K562 (cell line): ENCODE results near the gene BCR. TPM values are rescaled to one million over a fixed set of nuclear protein-coding genes. Genes with fewer than 3 reads are reported as not detected.

ENCODE experiments used
- ATAC-seq: fragments of 200-7000 bp; cut with Tn5 transposase; 3 replicates; pipeline ENCODE4 v1.9.1; 2020; ENCODE audit warnings: moderate library complexity
- BruUV-seq: library from RNA; stranded (reverse); fragments of 400-500 nt; replicated peaks from 2 replicates; lab custom pipeline; 2021; lab: Mats Ljungman, UMichigan
- CTCF ChIA-PET: fragments of 300-600 bp; formaldehyde crosslinking; extraction: SDS; loops from one replicate; lab custom pipeline; 2021; ENCODE audit warnings: low intra/inter-chr PET ratio; lab: Yijun Ruan, JAX
- POLR2A ChIA-PET: fragments of 300-600, 350-650 bp; sonication (Branson Sonifier 250); formaldehyde crosslinking; extraction: SDS; loops from one replicate; lab custom pipeline; 2021; ENCODE audit warnings: antibody characterized with exemption, inconsistent platforms; lab: Yijun Ruan, JAX
- DNase-seq, 4 experiments: peaks; one replicate each; pipeline versions ENCODE4 v3.0.0 to v3.0.0-alpha.2; 2011 to 2018; ENCODE audit warnings: low spot score in 3 of 4, mixed read lengths in 3 of 4; ENCODE audit errors: extremely low read depth in 1 of 4
- FAIRE-seq: peaks from 2 replicates; lab custom pipeline; 2011; peaks lifted over from hg19 to GRCh38; lab: Jason Lieb, UNC
- H2AFZ ChIP-seq: 2 replicates; pipeline ENCODE4 v1.6.0; 2011; ENCODE audit warnings: low read depth, low read length, control low read depth, inconsistent platforms
- H3K27ac ChIP-seq: fragments of 200-600 bp; 3 replicates; pipeline ENCODE4 v1.8.0; 2011; ENCODE audit warnings: low read depth, mild to moderate bottlenecking, control low read depth, inconsistent platforms, low read length, moderate library complexity, mixed read lengths; ENCODE audit errors: extremely low read depth
- H3K27me3 ChIP-seq, 2 experiments: fragments of 300-600 bp in 1 of 2; 2 replicates in 1 of 2; 3 replicates in 1 of 2; pipeline versions ENCODE4 v1.6.0 to v1.8.0; 2011; ENCODE audit warnings: inconsistent platforms in 2 of 2, low read length in 2 of 2, mild to moderate bottlenecking in 1 of 2, mixed read lengths in 1 of 2, moderate library complexity in 1 of 2; ENCODE audit not compliant: control insufficient read depth in 2 of 2, insufficient read depth in 2 of 2
- H3K36me3 ChIP-seq: fragments of 300-600 bp; 3 replicates; pipeline ENCODE4 v1.8.0; 2011; ENCODE audit warnings: mild to moderate bottlenecking, low read length, inconsistent platforms; ENCODE audit not compliant: control insufficient read depth, insufficient read depth
- H3K4me1 ChIP-seq, 2 experiments: fragments of 200-600 bp in 1 of 2; replicated peaks in 1 of 2; 2 replicates in 1 of 2; 3 replicates in 1 of 2; pipeline versions ENCODE4 v1.5.1 to v1.8.0; 2011; ENCODE audit warnings: inconsistent platforms in 2 of 2, low read length in 2 of 2, mild to moderate bottlenecking in 1 of 2, mixed read lengths in 1 of 2, moderate library complexity in 1 of 2; ENCODE audit not compliant: control insufficient read depth in 2 of 2, insufficient read depth in 2 of 2
- H3K4me2 ChIP-seq: 2 replicates; pipeline ENCODE4 v1.6.1; 2011; ENCODE audit warnings: low read length, control low read depth, inconsistent platforms, mixed read lengths; ENCODE audit not compliant: insufficient read depth
- H3K4me3 ChIP-seq: fragments of 200-600 bp; sonication (generic), shearing (Covaris generic); 2 replicates; pipeline ENCODE4 v1.5.1; 2016; ENCODE audit warnings: control low read depth, inconsistent platforms
- H3K79me2 ChIP-seq: fragments of 200-600 bp; 3 replicates; pipeline ENCODE4 v1.8.0; 2011; ENCODE audit warnings: low read length, inconsistent platforms; ENCODE audit not compliant: control insufficient read depth, insufficient read depth
- H3K9ac ChIP-seq, 2 experiments: 2 replicates each; pipeline versions ENCODE4 v1.6.0 to v1.6.1; 2011; ENCODE audit warnings: low read depth in 2 of 2, low read length in 2 of 2, control low read depth in 1 of 2, inconsistent platforms in 1 of 2, mild to moderate bottlenecking in 1 of 2, mixed read lengths in 1 of 2; ENCODE audit not compliant: insufficient read depth in 1 of 2
- H3K9me1 ChIP-seq: one replicate; pipeline ENCODE4 v1.6.0; 2011; ENCODE audit warnings: inconsistent platforms, mild to moderate bottlenecking, low read length, moderate library complexity; ENCODE audit not compliant: control insufficient read depth, insufficient read depth
- H3K9me3 ChIP-seq: replicated peaks from 2 replicates; pipeline ENCODE4 v1.5.1; 2011; ENCODE audit warnings: low read depth, low read length, inconsistent platforms; ENCODE audit not compliant: control insufficient read depth, insufficient read depth
- H4K20me1 ChIP-seq: replicated peaks from 2 replicates; pipeline ENCODE4 v1.6.1; 2011; ENCODE audit warnings: low read length, inconsistent platforms, mixed read lengths; ENCODE audit not compliant: control insufficient read depth, insufficient read depth
- BHLHE40 ChIP-seq: IDR thresholded peaks from 2 replicates; pipeline ENCODE4 v1.6.1; 2011; ENCODE audit warnings: low read length, improper control_type of control experiment
- FOXP1 ChIP-seq: sonication (generic); formaldehyde crosslinking; IDR thresholded peaks from 2 replicates; pipeline ENCODE4 v1.8.0; 2022; ENCODE audit warnings: mild to moderate bottlenecking, missing genetic modification reagents
- HMGN3 ChIP-seq: IDR thresholded peaks from 2 replicates; pipeline ENCODE4 v1.6.1; 2011; ENCODE audit warnings: borderline replicate concordance, low read depth, mild to moderate bottlenecking, mixed read lengths, low read length; ENCODE audit not compliant: insufficient read length; ENCODE audit errors: extremely low read depth
- PML ChIP-seq: IDR thresholded peaks from 2 replicates; pipeline ENCODE4 v1.6.1; 2012; ENCODE audit warnings: low read length, inconsistent platforms
- POLR2H ChIP-seq: IDR thresholded peaks from 2 replicates; pipeline ENCODE4 v1.6.1; 2016; ENCODE audit warnings: missing genetic modification characterization, low read depth, mild to moderate bottlenecking, control low read depth, missing compliant biosample characterization, moderate library complexity
- RBM25 ChIP-seq: fragments of 200-400 bp; formaldehyde crosslinking; IDR thresholded peaks from 2 replicates; pipeline ENCODE4 v1.6.1; 2018; ENCODE audit warnings: low read length, low read depth, moderate library complexity; ENCODE audit not compliant: severe bottlenecking
- RBM34 ChIP-seq: fragments of 200-400 bp; formaldehyde crosslinking; IDR thresholded peaks from 2 replicates; pipeline ENCODE4 v1.6.1; 2018; ENCODE audit warnings: low read length, borderline replicate concordance; ENCODE audit not compliant: insufficient read depth
- TEAD4 ChIP-seq, 2 experiments: sonication (generic) in 1 of 2; formaldehyde crosslinking in 1 of 2; IDR thresholded peaks; 2 replicates each; pipeline versions ENCODE4 v1.6.1 to v1.8.0; 2012 to 2022; ENCODE audit warnings: borderline replicate concordance in 1 of 2, inconsistent platforms in 1 of 2, low read length in 1 of 2, mild to moderate bottlenecking in 1 of 2, missing genetic modification reagents in 1 of 2
- ZFP1 ChIP-seq: fragments of 450-650 bp; formaldehyde crosslinking; IDR thresholded peaks from 2 replicates; pipeline ENCODE4 v1.4.0; 2020; ENCODE audit warnings: mild to moderate bottlenecking, mixed read lengths
- ZNF274 ChIP-seq: IDR thresholded peaks from 2 replicates; pipeline ENCODE4 v1.6.1; 2011; ENCODE audit warnings: low read depth, mild to moderate bottlenecking, low read length, moderate library complexity, borderline replicate concordance
- ZNF780A ChIP-seq: fragments of 250-450 bp; sonication (Bioruptor Pico); IDR thresholded peaks from 2 replicates; pipeline ENCODE4 v1.5.0; 2021; ENCODE audit warnings: mild to moderate bottlenecking
- WGBS: fragments of 100-300 bp; shearing (Covaris generic); methylation state at CpG from one replicate; pipeline ENCODE4 v1.1.6; 2016; ENCODE audit warnings: low coverage, mixed read lengths; ENCODE audit not compliant: insufficient coverage; ENCODE audit errors: missing lambda C conversion rate; 5-methylcytosine and 5-hydroxymethylcytosine counted together
- in situ Hi-C: fragments of 300-500 bp; cut with MboI; formaldehyde crosslinking; loops from 4 replicates; pipeline ENCODE4 v1.15.0; 2018; ENCODE audit warnings: inconsistent platforms, mixed read lengths
- intact Hi-C: fragments of 100-400 bp; cut with micrococcal nuclease; formaldehyde crosslinking; loops from 2 replicates; pipeline ENCODE4 v1.14.2; 2022
- polyA plus RNA-seq, 8 experiments: library from polyadenylated mRNA; depleted of rRNA in 4 of 8; stranded (reverse) in 5 of 8; unstranded in 3 of 8; fragments of >200 nt; fragmentation: Nextera tagmentation in 2 of 8; fragmentation: Illumina TruSeq in 1 of 8; extraction: Ambion mirVana in 2 of 8; extraction: Trizol in 1 of 8; gene quantifications; 2 replicates each; pipeline versions ENCODE4 v1.2.1 to v1.2.3, GENCODE V29; 2011 to 2014; ENCODE audit warnings: inconsistent platforms in 1 of 8, missing spikeins in 1 of 8
- total RNA-seq, 7 experiments: library from RNA; depleted of rRNA in 6 of 7; stranded (reverse); fragments of >200 nt in 6 of 7; fragmentation: Illumina TruSeq in 2 of 7; extraction: Trizol in 2 of 7; gene quantifications; 2 replicates each; pipeline versions ENCODE4 v1.2.1 to v1.2.3, GENCODE V29; 2011 to 2021; ENCODE audit warnings: low replicate concordance in 1 of 7
- TF ChIP-seq, protein P1 (sequence below): fragments of 450-650 bp; IDR thresholded peaks from 2 replicates; pipeline ENCODE4 v1.6.1; 2016; ENCODE audit warnings: low read depth, mild to moderate bottlenecking, moderate library complexity
- TF ChIP-seq, protein P2 (sequence below): sonication (generic); formaldehyde crosslinking; IDR thresholded peaks from 2 replicates; pipeline ENCODE4 v1.9.0; 2022; ENCODE audit warnings: mild to moderate bottlenecking, missing genetic modification reagents

Gene BCR
- total and polyA plus RNA-seq, 9 of the 15 experiments (the other 6 are each of a cell fraction or from before 2014, with no cell fraction given) = 0.41 to 150 (median 45.6) TPM

DNA sequence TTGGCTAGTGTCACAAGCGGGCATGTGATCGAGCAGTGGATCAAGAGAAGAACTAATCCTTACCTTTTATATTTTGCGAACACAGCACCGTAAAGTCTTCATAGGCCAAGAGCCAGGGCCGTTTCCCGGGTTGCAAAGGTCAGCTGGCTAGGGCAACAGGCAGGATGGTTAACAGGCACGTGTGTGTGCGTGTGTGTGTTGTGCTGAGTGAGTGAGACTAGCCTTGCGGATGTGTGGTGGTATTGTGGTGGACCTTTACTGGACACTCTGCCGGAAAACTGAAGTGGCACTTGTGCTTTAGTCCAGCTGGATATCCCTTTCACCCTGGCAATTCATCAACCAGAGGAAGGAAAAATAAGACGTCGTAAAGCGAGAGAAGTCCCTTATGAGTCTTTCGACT lies 176.7 kb downstream of the BCR start (continued):
- TF ChIP-seq, protein P1, sequence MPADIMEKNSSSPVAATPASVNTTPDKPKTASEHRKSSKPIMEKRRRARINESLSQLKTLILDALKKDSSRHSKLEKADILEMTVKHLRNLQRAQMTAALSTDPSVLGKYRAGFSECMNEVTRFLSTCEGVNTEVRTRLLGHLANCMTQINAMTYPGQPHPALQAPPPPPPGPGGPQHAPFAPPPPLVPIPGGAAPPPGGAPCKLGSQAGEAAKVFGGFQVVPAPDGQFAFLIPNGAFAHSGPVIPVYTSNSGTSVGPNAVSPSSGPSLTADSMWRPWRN = no peak
- TF ChIP-seq, all 486 proteins: peak for 0

DNA sequence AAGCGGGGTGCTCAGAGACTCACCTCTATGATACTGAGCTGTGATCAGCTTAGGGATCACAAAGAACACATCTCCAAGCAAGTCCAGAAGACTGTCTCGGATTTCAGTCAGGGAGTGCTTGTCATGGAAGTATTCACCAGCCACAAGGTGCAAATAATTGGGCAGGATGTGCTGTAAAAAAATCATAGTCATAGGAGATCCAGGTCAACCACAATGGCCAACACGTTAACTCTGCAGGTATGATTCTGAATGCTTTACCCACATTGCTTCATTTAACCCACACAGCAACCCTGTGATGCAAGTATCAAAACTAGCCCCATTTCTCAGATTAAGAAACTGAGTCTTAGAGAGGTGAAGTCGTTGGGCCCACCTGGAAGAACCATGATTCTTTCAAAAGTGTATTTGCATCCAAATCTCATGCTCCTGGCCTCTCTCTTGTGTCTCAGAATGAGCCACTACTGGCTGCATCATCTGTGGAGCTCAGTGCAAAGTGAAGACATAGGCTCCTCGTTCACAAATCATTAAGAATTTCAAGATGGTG lies 179.3 kb downstream of the BCR start:
- WGBS = 0% methylated on average over 4 of the region's 5 CpGs
- Histone ChIP-seq H3K27ac (no peak overlapping the region), H3K9me1 (no peaks in the 10 kb centered on the region), H3K36me3 (no peaks in the 10 kb centered on the region), H3K4me3 (no peak overlapping the region), H3K9ac (no peak overlapping the region), H2AFZ (no peak overlapping the region), H3K27me3 (no peaks in the 10 kb centered on the region; a peak in 2 of 5 replicates), H3K79me2 (no peaks in the 10 kb centered on the region), H3K9me3 (no peaks in the 10 kb centered on the region), H4K20me1 (no peaks in the 10 kb centered on the region), H3K4me1 (no peaks in the 10 kb centered on the region), H3K4me2 (no peak overlapping the region)
- ATAC-seq (no peak), FAIRE-seq (no peak), DNase-seq (no peak)
- ChIA-PET POLR2A (no interaction called here), CTCF (no interaction called here)
- TF ChIP-seq RBM25 = peak; percentile 53
- no peak for TF ChIP-seq ZFP1 (CRISPR knock-in tag)
- BruUV-seq = no TSS peak
- in situ Hi-C loops = no loop called here
- intact Hi-C loops = no loop called here

DNA sequence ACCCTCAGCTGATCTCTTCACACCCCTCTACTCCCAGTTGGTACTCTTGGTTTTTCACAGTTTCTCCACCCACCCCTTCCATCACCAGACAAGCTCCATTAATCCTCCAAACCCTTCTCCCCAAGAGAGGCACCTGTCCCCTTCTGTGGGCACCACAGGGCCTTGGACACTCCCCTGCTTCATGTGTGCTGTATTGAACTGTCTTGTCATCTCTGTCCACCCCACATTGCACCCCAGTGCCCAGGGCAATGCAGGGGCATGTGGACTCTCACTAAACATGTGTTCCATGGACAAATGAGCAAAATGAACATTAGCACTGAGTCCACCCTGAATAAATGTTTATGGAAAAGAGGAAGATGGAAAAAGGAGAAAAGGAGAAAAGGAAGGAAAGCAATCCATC lies 181.4 kb downstream of the BCR start:
- POLR2A ChIA-PET = no interaction called here
- FAIRE-seq (no peak), DNase-seq (no peak), ATAC-seq (no peak)
- intact Hi-C loops (no loop called here), in situ Hi-C loops (no loop called here)
- CTCF ChIA-PET = no interaction called here
- Histone ChIP-seq H3K9ac (no peak overlapping the region), H3K79me2 (no peaks in the 10 kb centered on the region), H3K9me3 (no peaks in the 10 kb centered on the region), H3K27me3 (no peaks in the 10 kb centered on the region; a peak in 2 of 5 replicates), H3K4me2 (no peak overlapping the region), H2AFZ (no peak overlapping the region), H3K4me1 (no peaks in the 10 kb centered on the region), H3K4me3 (no peak overlapping the region), H4K20me1 (no peaks in the 10 kb centered on the region), H3K27ac (no peak overlapping the region), H3K36me3 (no peaks in the 10 kb centered on the region), H3K9me1 (no peaks in the 10 kb centered on the region)
- BruUV-seq = no TSS peak
- TF ChIP-seq BHLHE40 (no peak), ZNF780A (CRISPR knock-in tag) (no peak), HMGN3 (no peak), TEAD4 (IDR thresholded peaks at IDR 0.05; ENCODE audit: low read length) (no peak), TEAD4 (CRISPR knock-in tag; IDR thresholded peaks at IDR 0.05; ENCODE audit: borderline replicate concordance) (no peak), FOXP1 (CRISPR knock-in tag) (no peak), POLR2H (no peak), RBM34 (no peak), ZNF274 (no peak), PML (no peak)
- TF ChIP-seq, protein P2, sequence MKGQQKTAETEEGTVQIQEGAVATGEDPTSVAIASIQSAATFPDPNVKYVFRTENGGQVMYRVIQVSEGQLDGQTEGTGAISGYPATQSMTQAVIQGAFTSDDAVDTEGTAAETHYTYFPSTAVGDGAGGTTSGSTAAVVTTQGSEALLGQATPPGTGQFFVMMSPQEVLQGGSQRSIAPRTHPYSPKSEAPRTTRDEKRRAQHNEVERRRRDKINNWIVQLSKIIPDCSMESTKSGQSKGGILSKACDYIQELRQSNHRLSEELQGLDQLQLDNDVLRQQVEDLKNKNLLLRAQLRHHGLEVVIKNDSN (CRISPR knock-in tag) = no peak
